HG03280 (cell line): ENCODE data around the gene TREX2.

Source experiments
- ATAC-seq: cut with Tn5 transposase; IDR thresholded peaks from one replicate; pipeline ENCODE4 v1.9.1; 2021; ENCODE audit warnings: mild to moderate bottlenecking, moderate library complexity; ENCODE audit not compliant: unreplicated experiment

The TREX2 gene

DNA sequence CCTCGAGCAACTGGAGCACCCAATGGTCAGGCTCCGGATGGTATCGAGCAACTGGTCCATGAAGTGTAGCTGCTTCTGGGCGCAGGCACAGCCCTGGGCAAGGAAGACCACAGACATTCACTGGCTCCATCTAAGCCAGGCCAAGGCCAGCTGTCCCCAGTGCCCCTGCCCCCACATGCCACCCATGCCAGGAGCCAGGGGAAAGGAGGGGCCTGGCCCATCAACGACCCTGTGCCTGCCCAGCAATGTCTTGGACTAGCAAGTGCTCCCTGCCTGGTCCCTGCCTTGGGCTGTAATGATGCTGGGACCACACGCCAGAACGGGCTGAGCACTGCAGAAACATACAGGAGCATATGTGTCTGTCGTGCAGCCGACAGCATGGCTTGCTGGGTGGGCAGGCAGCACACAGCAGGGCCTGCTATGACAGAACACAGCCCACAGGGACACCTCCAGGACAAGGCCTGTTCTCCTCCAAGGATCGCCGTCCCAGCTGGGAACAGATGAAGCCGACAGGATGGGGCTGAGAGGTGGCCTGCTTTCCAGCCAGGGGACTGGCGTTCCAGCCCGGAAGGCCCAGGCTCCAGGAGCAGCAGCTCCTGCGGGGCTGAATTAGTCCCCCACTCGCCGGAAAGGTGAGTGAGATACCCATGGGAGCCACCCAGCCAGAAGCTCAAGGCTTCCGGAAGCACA lies 11.4 kb upstream of the TREX2 start:
- no peak for ATAC-seq

DNA sequence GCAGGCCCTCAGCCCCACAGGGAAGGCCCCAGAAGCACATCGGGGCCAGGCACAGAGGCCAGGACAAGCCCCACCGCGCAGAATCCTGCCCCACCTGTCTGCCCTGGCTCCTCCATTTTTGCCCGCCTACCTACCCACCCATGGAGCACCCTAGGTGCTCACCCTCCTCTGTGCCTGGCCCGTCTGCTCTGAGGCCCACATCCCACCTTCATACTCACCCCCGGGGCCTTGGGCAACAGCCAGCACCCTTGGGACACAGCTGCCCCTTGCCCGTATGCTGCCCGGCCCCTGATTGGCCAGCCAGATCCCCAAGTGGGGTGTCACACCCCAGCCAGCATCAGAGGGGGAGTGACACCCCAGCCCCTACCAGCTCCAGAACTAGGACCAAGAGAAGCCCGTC lies 10.8 kb upstream of the TREX2 start:
- no peak for ATAC-seq

DNA sequence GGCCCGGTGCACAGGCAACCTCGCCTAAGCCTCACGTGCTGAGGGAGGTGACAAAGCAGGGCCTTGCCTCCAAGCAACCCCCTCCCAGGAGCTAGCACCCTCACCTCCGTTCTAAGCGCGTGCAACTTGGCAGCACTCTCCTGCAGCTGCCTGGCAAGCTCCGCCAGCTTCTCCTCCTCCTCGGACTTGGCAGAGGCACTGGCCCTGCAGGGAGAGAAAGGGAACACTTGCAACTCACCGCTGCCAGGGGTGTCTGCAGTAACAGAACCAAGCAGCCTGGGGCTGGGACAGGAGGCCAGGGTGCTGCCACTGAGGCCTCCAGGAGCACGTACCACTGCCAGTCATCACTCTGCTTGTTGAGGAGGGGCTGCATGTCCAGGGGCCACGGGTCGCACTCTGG lies 10.3 kb upstream of the TREX2 start:
- no peak for ATAC-seq

DNA sequence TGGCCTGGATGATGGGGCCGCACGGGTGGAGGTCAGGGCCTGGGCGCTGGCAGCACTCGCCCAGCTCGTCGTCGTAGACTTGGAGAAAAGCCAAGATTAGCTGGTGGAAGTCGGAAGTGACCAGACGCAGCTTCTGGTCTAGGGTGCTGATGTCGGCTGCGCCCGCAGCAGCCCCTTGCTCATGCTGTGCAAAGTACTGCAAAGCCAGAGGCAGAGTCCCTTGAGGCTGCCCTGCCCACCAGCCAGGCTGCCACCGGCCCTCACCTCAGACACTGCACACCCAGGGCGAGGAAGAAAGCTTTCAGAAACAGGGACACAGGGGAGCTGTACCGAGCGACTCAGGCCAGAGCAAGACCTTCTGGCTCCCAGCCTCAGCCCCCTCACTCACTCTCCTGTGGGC lies 9.7 kb upstream of the TREX2 start:
- ATAC-seq: no peak

DNA sequence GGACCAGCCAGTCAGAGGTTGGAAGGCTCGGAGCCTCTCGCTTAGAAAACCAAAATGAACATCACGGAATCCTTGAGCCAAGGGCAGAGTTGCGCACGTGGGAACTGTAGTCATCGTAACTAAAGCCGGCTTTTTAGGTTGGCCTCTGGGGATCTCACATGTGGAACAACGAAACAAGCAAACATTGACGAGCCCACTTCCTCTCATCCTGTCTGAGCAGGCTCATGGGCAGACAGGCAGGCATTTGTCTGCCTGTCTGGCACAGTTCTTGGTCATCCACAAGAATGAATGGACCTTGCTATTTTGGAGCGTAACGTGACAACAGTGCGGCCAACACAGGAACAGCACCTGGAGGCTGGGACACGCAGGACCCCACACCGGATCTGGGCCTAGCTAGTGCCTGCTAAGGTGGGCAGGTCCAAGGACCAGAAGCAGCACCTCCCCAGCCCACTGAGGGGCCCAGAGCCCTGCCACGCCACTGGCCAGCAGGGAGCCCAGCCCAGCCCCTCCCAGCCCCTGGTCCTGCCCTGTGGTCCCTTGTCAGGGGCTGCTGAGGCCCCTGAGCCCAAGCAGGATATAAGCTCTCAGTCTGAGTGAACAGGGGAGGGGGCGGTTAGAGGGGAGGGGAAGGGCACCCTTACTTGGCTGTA lies 9.2 kb upstream of the TREX2 start:
- ATAC-seq: no peak

DNA sequence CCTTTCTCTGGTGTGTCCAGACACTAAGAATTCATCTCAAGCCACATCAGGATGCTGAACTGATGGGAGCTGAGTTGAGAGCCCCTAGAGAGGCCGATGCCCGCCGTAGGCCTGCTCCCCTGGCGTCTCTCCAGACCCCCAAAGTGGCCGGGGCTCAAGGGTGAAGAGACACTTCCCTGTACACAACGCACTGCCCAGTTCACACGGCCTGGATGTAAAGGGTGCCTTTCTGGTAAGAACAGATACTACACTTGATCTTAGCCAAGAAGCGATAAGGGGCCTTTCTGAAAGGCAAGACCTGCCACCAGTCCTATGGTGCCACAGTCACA lies 5.1 kb upstream of the TREX2 start:
- ATAC-seq: no peak

DNA sequence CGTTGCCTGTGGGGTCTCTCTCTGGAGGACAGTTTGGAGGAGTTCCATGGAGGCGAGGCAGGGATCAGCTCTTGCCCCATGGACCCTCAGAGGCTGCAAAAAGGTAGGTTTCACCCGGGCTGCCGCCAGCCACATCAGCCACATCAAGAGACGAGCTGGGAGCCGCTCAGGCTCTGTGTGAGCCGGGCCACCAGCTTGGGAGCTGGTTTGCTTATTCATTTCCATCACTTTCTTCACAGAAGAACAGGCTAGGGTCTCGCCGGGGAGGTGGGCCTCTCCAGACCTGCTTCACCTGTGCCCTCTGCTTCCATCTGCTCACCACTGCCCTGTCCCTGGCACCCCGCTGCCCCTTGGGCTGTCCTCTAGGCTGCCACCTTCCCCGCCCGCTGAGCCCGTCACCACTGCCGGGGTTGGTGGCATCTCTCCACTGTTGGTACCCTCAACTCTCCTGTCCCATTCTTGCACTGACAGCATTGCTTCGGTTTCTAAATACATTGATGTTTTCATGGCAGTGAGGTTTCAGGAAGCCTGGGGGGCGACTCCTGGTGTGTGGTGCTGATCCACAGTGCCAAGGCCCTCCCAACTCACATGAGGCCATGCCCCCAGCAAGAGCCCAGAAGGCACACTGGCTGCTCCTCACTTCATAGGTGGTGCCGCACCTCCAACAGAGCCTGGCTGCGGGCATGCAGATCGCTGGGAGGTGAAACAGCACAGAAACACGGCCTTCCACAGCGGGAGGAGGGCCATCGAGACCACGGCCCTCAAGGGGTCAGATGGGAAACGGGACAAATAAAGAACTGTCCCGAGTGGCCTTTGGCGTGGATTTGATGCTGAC lies 4.5 kb upstream of the TREX2 start:
- no peak for ATAC-seq

DNA sequence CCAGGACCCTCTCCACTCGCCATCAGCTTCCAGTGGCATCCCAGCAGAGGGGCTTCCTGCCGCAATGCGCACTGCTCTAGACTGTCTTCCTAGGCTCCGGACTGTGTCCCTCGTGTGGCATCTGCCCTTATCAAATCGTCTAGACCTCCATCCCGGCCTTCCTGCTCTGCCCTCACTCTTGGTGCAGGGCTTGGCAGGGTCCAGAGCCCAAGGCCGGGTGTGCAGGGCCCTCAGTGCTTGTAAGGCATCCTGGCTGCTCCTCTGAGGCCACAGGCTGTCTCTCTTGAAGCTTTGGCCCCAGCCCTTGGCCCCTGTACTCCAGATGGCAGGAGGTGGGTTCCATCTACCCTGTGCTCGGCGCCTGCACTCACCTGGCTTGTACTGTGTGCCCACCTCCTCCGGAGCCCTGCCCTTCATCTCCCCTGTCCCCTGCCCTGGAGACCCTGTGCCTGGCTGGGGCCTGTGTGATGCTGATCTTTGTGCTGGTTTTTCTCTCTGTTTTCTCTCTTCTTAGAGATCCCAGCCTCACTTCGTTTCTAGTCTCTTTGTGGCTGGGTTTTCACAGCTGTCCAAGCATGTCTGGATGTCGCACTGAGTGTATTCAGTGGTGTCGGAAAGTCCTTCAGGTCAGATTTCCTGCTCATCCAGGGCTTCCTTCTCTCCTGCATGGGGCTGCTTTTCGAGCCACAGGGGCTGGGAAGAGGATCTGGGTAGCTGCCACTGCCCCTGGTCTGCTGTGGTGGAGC lies 3.7 kb upstream of the TREX2 start:
- no peak for ATAC-seq

DNA sequence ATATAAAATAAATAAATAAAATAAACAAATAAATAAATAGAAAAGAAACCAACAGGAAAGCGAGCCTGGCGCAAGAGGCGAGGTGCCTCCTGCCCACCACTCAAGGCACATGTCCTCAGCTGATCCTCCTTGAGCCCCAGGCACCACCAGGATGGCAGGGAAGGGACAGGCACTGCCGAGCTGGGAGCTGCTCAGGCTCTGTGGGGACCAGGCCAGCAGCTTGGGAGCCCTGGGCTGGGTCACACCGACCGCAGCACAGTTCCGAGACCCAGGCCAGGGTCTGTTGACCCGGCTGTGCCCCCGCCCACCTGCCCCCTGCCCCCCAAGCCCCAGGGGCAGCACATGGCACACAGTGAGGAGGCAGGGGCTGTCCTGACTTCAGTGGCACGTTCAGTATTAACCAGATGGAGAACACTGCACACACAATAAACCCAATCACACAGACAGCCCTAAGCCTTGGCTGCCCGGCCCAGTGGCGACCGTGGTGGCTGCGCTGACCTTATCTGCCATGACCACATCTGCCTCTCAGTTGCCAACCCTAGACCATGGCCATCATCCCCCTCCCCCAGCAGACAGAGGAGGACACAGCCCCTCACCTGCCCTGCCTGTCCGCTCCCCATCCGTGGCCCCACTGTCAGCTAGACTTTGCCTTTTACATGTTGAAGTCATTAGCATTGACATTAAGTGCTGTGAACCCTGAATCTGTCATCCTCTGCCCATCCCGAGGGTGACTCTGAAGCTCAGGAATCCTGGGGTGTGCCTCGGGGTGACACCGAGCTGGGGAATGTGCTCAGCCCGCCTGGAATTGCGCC lies 2.9 kb upstream of the TREX2 start:
- ATAC-seq: no peak

DNA sequence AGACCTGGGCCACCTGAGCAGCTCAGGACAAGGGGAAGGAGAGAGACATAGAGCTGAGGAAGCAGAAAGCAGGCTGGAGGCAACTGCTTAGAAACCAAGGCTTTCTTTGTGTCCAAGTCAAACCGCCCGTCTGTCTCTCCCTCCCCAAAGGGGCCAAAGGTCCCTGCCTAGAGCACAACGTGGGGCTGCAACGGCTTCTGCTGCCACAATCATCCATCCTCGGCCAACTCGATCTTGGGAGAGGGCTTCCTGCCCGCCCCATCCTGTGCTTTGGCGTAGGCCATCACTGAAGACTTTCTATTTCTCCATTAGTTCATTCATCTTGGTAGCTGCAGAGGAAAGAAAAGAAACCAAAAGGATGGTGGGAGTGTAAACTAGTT lies 1.7 kb upstream of the TREX2 start:
- ATAC-seq: no peak

DNA sequence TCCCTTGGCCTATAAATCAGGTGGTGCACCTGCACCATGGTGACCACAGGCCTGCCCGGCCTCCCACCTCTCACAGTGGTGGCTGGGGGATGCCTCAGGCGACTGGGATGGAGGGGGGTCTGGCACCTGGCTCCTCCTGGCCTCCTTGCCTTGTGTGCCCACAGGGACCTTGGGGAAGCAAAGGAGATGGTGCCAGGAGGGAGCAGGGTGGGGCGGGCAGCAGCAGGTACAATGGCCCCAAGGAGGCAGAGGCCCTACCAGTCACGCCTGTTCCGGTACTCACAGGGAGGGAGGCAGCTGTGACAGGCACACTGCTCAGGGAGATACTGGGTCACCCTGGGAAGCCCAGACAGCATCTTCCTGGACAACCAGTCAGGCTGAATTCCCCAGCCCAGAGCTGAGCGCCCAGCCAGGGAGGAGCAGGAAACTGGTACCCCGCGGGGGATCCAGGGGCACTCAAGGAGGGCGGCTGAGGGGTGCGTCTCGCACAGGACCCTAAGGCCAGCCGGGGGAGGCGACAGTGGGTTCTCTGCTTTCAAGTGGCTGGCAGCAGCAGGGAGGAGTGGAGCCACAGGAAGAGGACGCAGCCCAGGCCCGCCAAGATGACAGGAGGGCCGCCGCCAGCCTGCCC lies 1.2 kb upstream of the TREX2 start:
- ATAC-seq: no peak

DNA sequence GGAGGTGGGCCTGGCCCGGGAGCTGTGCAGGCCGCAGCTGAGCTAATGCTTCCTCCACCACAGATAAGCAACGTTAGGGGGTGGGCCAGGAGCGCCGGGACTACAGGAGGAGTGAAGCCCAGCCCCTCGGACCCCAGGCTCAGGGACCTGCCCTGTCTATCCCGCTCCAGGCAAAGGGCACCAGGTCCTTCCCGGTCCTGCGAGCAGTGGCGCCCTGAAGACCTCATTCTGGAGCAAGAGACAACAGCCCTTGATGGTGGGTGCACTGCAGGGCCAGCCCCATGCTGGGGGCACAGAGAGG lies 730 bp upstream of the TREX2 start:
- ATAC-seq: no peak

DNA sequence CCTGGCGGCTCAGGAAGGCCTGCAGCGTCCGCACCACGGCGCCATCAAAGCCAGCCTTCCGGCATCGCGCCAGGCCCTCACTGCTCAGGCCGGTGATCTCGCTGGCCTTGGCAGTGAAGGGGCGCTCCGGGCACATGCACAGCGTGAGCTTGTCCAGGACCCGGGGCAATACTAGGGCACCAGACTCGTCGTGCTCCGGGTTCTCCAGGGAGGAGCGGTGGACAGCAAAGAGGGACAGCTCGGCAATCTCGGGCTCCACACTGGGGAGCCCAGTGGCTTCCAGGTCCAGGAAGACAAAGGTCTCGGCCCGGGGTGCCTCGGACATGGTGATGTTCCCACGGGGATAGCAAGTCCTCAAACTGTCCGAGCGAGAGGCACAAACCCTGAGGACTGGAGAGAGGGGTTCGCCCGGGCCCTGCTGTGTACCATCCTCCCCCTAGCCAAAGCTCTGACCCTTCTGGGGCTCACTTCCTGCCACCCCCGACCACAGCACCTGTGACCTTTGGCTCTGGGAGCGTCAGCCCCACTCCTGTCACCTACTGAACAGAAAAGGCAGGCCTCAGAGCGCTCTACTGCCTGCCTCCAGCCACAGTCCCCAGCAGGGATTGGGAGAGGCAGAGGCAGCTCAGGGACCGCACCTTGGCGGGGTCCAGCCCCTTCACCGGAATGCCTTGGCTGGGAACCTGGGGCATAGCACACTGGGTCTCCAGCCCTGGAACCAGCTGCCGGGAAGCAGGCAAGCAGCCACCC lies 575 bp downstream of the TREX2 start:
- no peak for ATAC-seq

DNA sequence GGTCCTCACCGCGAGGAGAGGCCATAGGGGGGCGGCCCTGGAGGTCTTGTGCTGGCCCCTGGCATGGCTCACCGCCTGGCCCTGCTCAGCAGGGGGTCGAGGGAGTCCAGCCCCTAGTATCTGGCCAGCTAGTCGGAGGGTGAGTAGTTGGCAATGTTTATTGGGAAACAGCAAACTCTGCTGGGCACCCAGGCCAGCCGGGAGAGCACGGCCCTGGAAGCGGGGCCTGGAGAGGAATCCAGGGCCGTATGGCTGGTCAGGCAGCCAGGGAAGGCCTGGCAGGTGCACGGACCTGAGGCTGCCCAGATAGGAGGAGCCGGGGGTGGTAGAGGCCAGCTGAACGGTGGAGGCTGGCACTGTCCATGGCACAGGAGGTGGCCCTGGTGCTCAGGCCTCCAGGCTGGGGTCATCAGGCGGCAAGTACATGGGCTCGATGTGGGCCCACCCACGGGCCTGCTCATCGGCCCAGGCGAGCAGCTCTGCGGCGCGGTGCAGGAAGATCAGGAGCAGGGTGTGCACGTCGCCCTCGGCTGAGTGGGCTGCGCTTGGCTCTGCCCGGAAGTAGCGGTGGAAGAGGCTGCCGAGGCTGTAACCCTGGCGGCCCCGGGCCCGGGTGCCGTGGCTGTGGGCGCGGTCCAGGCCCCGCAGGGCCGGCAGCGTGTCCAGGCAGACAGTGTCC lies 1.4 kb downstream of the TREX2 start:
- no peak for ATAC-seq

DNA sequence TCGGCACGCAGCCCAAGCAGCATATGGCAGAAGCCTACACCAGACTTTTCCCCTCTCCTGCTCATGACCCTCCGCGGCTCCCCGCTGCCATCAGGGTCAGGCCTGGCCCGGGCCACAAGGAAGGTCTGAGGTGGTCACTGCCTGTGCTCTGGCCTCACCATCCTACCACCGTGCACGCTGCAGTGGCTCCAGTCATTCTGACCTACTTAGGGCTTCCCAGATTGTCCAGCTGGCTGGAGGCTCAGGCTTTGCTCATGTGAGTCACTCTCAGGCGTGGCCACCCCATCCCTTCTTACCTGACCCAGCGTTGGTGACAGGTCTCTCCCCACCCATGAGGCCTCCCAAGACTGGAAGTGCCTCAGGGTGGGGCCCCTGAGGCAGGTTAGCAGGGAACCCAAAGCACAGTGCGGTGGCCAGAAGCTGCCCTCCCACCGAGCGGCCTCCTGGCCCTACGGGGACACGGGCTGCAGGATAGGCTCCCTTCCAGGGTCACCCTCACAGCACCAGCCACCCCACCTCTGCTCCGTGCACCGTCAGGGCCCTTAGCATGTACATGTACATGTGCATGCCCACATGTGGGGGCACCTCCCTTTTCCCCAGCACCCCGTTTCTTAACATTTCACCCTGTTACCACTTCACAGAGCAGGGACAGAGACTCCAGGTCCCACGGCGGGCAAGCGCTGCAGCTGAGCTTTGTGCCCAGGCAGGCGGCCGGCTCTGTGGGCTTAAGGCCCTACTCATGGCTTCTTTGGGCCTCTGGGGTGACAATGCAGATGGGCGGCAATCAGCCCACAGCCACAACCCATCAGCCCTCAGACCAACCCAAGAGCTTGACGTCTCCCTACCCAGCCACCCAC lies 2.2 kb downstream of the TREX2 start:
- no peak for ATAC-seq

DNA sequence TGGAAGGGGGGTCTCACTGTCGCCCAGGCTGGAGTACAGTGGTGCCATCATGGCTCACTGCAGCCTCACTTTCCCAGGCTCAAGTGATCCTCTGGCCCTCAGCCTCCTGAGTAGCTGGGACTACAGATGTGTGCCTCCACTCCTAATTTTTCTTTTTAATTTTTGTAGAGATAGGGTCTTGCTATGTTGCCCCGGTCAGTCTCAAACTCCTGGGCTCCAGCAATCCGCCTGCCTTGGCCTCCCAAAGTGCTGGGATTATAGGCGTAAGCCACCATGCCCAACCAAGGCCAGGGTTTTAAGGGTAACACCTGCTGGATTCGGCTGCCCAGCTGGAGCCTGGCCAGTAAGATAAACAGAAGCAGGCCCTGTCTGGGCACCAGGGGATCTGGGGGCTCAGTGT lies 3.4 kb downstream of the TREX2 start:
- no peak for ATAC-seq

DNA sequence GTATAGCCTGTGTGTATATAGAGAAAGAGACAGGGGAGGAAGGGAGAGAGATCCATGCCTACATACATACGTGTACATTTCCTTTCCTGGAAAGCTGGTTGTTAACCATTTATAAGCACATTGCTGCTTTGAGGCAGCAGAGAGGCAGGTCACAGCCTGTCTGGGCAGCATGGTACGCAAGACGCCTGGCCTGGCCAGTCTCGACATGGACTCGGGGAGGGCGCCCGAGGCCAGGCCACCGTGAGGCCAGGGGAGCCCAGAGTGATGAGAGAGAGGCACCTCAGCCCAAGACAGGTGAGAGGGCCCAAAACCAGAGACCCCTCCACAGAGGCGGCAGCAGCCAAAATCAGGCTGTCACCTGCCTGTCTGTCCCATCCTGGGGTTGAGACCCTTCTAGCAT lies 3.9 kb downstream of the TREX2 start:
- no peak for ATAC-seq

DNA sequence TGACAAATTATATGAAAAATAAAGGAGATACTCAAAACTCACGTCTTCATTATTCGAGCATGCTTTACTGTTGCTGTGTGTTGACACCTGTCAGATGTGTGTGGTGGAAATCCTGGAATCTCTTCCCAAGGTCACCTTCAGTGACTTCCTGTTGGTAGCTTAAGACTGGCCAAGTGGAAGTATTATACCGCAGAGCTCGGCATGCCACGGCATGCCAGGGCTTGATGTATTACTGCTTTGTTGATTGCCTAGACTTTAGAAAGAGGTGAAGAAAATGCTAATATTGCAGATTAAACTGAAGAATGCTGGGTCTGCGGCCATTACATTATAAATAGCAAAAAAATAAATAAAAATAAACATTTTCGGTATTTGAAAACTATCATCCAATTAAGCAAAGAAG lies 4.6 kb downstream of the TREX2 start:
- no peak for ATAC-seq
